ENCODE data around the gene FTCD. TPM values are rescaled to one million over a fixed set of nuclear protein-coding genes. Genes with fewer than 3 reads are reported as not detected.

Gene FTCD
- total RNA-seq, 2 experiments from 2014 or later: 0.52 to 0.85 TPM

- no peak for ATAC-seq
- ChIA-PET CTCF (no interaction called here), POLR2A (interaction anchor here (0.6 kb wide), 1 partner anchor 274 kb away, joined by 3 read pairs; no protein-coding TSS in a partner anchor)
- Mint-ChIP-seq H3K9me3 (peaks cover 6% of the 10 kb centered on the region), H3K27ac (no peak overlapping the region), H3K27me3 (peaks cover 4% of the 10 kb centered on the region), H3K4me1 (ENCODE audit: low read depth) (peaks cover 5% of the 10 kb centered on the region), H3K36me3 (ENCODE audit: low read depth) (no peaks in the 10 kb centered on the region), H3K4me3 (no peak overlapping the region)
- intact Hi-C loops (cut with micrococcal nuclease): no loop called here
- no peak for TF ChIP-seq CTCF (IDR thresholded peaks at IDR 0.05)
- no peak for DNase-seq
Observed at GRCh38 chr21:46094401-46095082, 60.8 kb downstream of the FTCD start.

- CTCF ChIA-PET: no interaction called here
- Mint-ChIP-seq H3K27ac (no peak overlapping the region), H3K9me3 (peaks cover 8% of the 10 kb centered on the region), H3K27me3 (peaks cover 2% of the 10 kb centered on the region), H3K4me1 (ENCODE audit: low read depth) (peaks cover 5% of the 10 kb centered on the region), H3K36me3 (ENCODE audit: low read depth) (no peaks in the 10 kb centered on the region), H3K4me3 (no peak overlapping the region)
- DNase-seq (peak; percentile 18), ATAC-seq (no peak)
- no peak for TF ChIP-seq CTCF (IDR thresholded peaks at IDR 0.05)
- intact Hi-C loops (cut with micrococcal nuclease): no loop called here
- POLR2A ChIA-PET: no interaction called here
Observed at GRCh38 chr21:46093668-46094400, 61.5 kb downstream of the FTCD start.

- Mint-ChIP-seq H3K27me3 (peaks cover 2% of the 10 kb centered on the region), H3K36me3 (ENCODE audit: low read depth) (no peaks in the 10 kb centered on the region), H3K9me3 (peaks cover 16% of the 10 kb centered on the region), H3K27ac (no peak overlapping the region), H3K4me1 (ENCODE audit: low read depth) (peaks cover 5% of the 10 kb centered on the region), H3K4me3 (no peak overlapping the region)
- no peak for DNase-seq
- ChIA-PET POLR2A (no interaction called here), CTCF (no interaction called here)
- TF ChIP-seq CTCF (IDR thresholded peaks at IDR 0.05): no peak
- intact Hi-C loops (cut with micrococcal nuclease): no loop called here
- ATAC-seq: no peak
Observed at GRCh38 chr21:46092811-46093667, 62.3 kb downstream of the FTCD start.

GRCh38 chr21:46092026-46092764, 63.2 kb downstream of the FTCD start:
- H3K4me3 Mint-ChIP-seq: no peak overlapping the region
- peaks cover 2% of the 10 kb centered on the region for H3K27me3 Mint-ChIP-seq
- ChIA-PET CTCF (no interaction called here), POLR2A (no interaction called here)
- intact Hi-C loops (cut with micrococcal nuclease): no loop called here
- H3K36me3 Mint-ChIP-seq (ENCODE audit: low read depth): no peaks in the 10 kb centered on the region
- ATAC-seq (no peak), DNase-seq (no peak)
- peaks cover 5% of the 10 kb centered on the region for H3K4me1 Mint-ChIP-seq (ENCODE audit: low read depth)
- no peak for TF ChIP-seq CTCF (IDR thresholded peaks at IDR 0.05)
- peaks cover 21% of the 10 kb centered on the region for H3K9me3 Mint-ChIP-seq
- H3K27ac Mint-ChIP-seq: no peak overlapping the region

Data from activated CD8-positive, alpha-beta T cell treated with anti-CD3 and anti-CD28 coated beads for 36 hours (primary cell).